GM18505 (cell line): Measurements from ENCODE around the gene CAPS.

Experiments used
- ATAC-seq: cut with Tn5 transposase; IDR thresholded peaks from one replicate; pipeline ENCODE4 v1.9.1; 2021; ENCODE audit not compliant: unreplicated experiment
- POLR2A ChIP-seq: IDR thresholded peaks from 4 replicates; pipeline ENCODE4 v1.6.1; 2011; ENCODE audit warnings: borderline replicate concordance; ENCODE audit not compliant: insufficient read depth, insufficient read length; ENCODE audit errors: extremely low read depth

CAPS gene

GRCh38 chr19:5936292-5936592 lies 22.2 kb downstream of the CAPS start:
- TF ChIP-seq POLR2A, result no peak
- ATAC-seq, result no peak

DNA sequence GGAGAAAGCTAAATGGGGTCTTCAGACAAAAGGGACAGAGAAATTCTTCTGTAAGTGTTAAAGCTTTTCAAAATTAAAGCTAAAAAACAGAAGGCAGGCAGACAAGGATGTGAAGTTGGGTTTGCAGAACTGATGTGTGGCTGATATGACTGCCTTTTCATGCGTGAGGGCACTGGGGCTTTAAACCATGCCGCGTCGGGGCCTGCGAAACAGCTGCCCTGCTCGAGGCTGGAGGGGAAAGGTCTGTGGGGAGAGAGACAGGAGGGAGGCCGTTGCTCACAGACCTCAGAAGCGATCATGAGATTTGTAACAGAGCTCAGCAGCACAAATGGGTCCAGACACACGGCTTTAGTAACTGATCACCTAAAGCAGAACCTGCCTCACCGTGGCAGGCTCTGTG lies 23.5 kb downstream of the CAPS start:
- no peak for ATAC-seq
- TF ChIP-seq POLR2A, result no peak

DNA sequence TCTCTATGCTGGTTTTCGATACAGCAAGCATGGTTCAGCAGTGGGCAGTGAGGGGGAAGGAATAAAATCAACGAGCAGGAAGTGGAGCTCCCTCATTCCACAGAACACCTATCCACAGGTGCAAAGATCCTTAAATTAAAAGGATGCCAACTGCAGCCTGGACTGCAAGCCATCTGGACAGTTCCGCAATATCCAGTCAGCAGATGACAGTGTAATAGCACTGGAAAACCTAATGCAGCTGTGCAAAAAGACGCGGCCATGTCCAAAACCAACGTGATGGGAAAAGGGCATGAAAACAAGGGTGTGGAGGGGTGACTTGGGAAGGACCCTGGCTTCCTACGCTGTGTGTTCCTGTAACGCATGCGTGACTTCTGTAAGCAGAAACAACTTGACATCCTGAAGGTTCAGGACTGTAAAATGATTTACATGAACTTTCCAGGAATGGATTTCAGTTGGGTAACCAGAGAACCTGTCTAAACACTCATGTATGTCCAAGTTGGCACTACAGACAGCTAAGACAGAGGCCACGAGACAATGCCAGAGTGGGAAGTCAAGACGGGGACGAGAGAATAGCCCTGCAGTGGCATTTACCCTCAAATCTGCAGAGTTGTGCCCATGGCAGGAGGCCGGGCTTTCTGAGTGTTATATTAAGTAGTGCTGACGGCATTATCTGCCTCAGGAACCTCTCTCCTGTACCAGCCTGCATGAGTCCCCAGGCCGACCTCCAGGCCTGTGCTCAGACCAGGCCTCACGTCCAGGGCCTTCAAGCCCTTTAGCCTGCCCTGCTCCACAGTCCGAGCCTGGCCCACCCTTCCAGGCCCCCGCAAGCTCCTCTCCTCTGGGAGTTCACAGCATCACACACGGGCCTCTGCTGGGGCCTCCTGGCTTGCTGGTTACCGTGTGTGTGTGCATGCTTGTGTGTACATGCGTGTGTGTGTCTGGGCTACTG lies 26.5 kb downstream of the CAPS start:
- ATAC-seq, result no peak
- TF ChIP-seq POLR2A, result no peak

GRCh38 chr19:5941673-5942072 lies 27.6 kb downstream of the CAPS start:
- ATAC-seq, result no peak
- no peak for TF ChIP-seq POLR2A

GRCh38 chr19:5943045-5943444 lies 29.0 kb downstream of the CAPS start:
- no peak for TF ChIP-seq POLR2A
- no peak for ATAC-seq

DNA sequence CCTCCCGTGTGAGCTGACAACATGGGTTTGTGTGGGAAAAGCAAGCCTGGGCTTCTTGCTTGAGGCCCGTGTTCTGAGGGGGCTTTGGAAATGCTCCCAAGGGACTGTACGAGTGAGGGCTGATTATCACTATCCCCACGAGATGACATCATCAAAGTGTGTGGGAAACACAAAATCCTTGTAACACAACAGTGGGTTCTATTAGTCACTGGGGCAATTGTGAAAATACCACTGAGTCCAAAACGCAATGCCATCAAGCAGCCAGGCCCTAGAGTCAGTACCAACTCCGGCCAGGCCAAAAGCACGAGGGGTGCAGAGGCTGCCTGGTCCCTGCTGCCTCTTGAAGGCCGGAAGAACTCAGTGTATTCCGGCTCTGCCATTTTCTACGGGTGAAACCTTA lies 29.6 kb downstream of the CAPS start:
- no peak for TF ChIP-seq POLR2A

GRCh38 chr19:5947435-5947834 lies 33.4 kb downstream of the CAPS start:
- no peak for ATAC-seq
- TF ChIP-seq POLR2A, result no peak

More for the DNA sequence above, 29.6 kb downstream of the CAPS start:
- no peak for ATAC-seq

GRCh38 chr19:5948752-5949564 lies 34.9 kb downstream of the CAPS start:
- TF ChIP-seq POLR2A, result no peak
- ATAC-seq, result no peak

DNA sequence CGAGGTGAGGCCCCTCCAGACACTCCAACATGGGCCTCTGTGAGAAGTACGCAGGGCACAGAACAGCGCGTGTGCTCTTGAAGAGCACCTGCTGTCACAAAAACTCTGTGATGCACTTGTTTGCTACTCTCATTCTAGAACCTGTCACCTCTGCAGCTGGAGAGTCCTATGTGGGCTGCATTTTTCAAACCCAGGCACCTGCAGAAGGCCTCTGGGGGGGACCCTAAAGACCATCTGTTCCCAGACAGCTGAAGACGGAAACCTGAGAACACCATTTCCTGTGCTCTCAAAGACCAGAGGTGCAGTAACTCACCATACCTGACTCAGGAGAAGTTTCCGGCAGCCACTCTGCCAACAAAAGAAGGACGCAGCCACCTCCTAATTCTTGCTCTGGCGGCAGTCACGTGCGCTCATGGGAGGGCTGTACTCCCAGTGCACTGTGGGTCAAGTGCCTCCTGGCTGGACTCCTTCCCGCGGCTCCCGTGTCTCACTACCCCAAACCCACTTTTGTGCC lies 35.8 kb downstream of the CAPS start:
- TF ChIP-seq POLR2A, result no peak
- ATAC-seq, result no peak

DNA sequence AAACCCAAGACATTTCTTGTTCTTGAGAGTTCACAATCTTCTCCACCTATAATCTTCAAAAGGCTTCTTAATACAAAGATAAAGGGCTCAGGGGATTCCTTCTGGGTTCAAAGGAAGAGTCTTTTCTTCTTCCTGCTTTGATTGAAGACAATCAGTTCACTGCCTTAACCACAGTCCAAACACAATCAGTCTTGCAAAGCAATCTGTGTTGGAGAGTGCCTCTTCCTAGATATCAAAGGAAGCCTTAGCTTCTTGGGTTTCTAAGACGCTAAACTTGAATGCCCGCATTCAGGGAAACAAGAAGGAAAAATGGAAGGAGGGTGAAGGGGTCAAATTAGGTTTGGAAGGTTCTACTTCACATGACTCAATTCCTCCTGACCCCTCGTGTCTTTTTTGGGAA lies 36.7 kb downstream of the CAPS start:
- ATAC-seq, result no peak
- no peak for TF ChIP-seq POLR2A

GRCh38 chr19:5951338-5951861 lies 37.3 kb downstream of the CAPS start:
- no peak for ATAC-seq
- TF ChIP-seq POLR2A, result no peak

DNA sequence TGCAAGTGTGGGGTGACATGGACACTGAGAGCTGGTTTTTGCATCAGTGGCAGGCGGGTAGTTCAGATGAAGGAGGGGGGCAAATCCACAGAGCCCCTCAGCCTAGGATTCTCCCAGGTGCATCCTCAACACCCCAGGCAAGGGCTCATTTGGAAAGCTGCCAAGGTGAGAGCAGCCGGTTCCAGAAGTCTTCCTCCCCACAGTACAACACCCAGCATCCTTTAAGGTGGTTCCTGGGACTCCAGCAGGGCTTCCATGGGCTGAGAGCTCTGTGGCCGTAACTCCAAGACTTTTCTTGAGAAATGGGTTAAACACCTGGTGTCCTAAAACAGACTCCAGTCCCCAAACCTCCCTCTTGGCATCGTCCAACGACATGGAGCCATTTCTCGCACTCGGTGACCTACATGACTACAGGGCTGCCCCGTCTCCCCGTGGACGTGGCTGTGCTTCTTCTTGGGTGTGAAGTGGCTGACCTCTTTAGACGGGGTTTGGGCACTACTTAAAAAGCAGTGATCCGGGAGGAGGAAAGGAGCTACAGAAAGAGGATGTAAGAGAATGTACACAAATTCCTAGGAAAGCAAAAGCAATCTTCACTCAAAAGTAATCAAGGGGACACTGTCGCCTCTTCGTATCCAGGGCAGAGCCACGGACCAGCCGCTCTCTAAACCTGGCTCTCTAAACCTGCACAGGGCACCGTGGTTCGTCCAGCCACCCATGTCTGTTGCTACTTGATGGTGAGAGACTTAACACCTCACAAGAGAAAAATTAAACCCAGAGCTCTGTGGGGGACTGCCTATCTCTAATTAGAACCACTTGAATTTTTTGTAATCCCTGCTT lies 38.4 kb downstream of the CAPS start:
- TF ChIP-seq POLR2A, result no peak
- no peak for ATAC-seq

DNA sequence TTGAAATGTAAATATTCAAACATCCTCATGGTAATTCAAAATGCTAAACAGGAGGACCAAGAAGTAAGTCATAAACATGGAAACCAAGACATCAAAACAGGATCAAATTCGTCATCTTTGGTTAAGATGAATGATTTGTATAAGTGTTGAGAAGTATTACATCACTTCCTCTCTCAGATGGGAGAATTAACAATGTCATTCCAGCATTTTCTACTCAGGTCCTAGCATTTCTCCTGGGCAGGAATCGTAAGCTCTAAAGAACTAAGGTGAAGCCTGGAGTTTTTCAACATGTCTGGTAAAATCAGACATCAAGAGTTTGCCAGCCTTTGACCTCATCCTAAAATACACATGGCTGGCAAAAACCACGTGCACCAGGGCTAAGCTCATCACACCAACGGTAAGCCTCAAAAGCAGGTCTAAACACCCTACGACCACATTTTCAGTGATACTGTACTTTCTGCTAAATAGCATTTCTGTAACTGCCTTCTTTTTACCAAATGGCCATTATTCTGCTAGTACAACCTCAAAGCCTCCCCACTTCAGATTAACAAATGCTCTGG lies 39.1 kb downstream of the CAPS start:
- ATAC-seq, result no peak
- no peak for TF ChIP-seq POLR2A

DNA sequence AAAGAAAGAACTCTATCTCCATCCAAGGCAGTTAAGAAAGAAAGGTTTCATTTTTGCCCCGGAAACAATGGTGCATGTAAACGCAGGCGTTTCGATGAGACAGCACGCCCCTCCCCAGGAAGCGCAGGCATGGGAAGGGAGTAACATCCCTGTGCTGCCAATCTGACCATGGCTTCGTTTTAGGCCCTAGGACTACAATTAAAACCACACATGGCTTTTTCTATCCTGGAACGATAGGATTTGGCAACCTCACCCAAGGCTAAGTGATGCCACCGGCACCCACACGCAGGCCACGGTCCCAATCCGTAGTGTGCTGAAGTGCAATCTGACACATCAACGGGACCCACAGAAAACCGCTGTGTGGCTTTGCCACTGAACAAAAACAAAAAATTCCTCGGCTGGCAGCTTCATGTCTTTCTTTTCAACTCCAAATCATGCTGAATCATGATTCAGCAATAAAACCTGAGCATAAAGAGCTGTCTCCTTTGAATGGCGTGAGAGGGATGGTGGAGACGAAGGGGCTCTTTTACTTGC lies 39.7 kb downstream of the CAPS start:
- TF ChIP-seq POLR2A, result no peak
- ATAC-seq, result no peak
